ENCODE data around the gene WDR3. TPM values are rescaled to one million over a fixed set of nuclear protein-coding genes. Genes with fewer than 3 reads are reported as not detected.

WDR3 gene
- total and polyA plus RNA-seq, 2 donors (not counting 1 experiment from before 2014, with no cell fraction given), result 5.5 to 18.5 TPM

- ATAC-seq (ENCODE audit: low read depth), result no peak
Observed at GRCh38 chr1:117894078-117894477, 35.5 kb upstream of the WDR3 start.

More at GRCh38 chr1:117894078-117894477, 35.5 kb upstream of the WDR3 start:
- no peak overlapping the region for H3K27ac ChIP-seq (ENCODE audit: low read length in 2 of 2)
- H3K4me3 Mint-ChIP-seq, result no peak overlapping the region
- H3K27me3 Mint-ChIP-seq, result no peaks in the 10 kb centered on the region
- ChIA-PET POLR2A (interaction anchor here (0.6 kb wide), 1 partner anchor 1120 kb away, joined by 3 read pairs; no protein-coding TSS in a partner anchor), CTCF (interaction anchor here (0.7 to 4.9 kb wide), 10 partner anchors 12 to 830 kb away, joined by 3 to 41 read pairs (median 10); no protein-coding TSS in a partner anchor)
- no peaks in the 10 kb centered on the region for H4K20me1 ChIP-seq (ENCODE audit: control insufficient read depth, insufficient read depth, low read length, poor library complexity, severe bottlenecking)
- intact Hi-C loops (cut with micrococcal nuclease), result no loop called here
- no peak overlapping the region for H3K4me3 ChIP-seq (ENCODE audit: control extremely low read depth in 1 of 5, extremely low read depth in 1 of 5, insufficient read depth in 1 of 5, low read depth in 2 of 5, low read length in 4 of 5)
- no peak overlapping the region for H3K27ac Mint-ChIP-seq
- peaks cover 2% of the 10 kb centered on the region for H3K4me1 Mint-ChIP-seq
- H3K79me2 ChIP-seq (ENCODE audit: control insufficient read depth, insufficient read depth, low read length), result no peaks in the 10 kb centered on the region
- no peaks in the 10 kb centered on the region for H3K9me3 ChIP-seq (ENCODE audit: control extremely low read depth in 1 of 3, control insufficient read depth in 2 of 3, insufficient read depth in 1 of 3, low read length in 2 of 3)
- DNase-seq, result no peak
- TF ChIP-seq EZH2 (IDR thresholded peaks at IDR 0.05; ENCODE audit: borderline replicate concordance, insufficient read depth, low read depth, low read length, poor library complexity, severe bottlenecking), result no peak
- TF ChIP-seq CTCF (IDR thresholded peaks at IDR 0.05), result no peak
- H3K27me3 ChIP-seq (replicated peaks in 1 of 4; ENCODE audit: control extremely low read depth in 1 of 4, control insufficient read depth in 3 of 4, insufficient read depth in 4 of 4, low read length in 3 of 4), result no peaks in the 10 kb centered on the region
- H3K9ac ChIP-seq (ENCODE audit: low read length), result no peak overlapping the region
- no CpG with 5 or more reads among the region's 1 CpG for WGBS (ENCODE audit: insufficient coverage)
- H3K4me1 ChIP-seq (ENCODE audit: control insufficient read depth in 2 of 2, insufficient read depth in 2 of 2, low read length in 2 of 2), result no peaks in the 10 kb centered on the region
- H3K9me3 Mint-ChIP-seq (ENCODE audit: insufficient read depth), result no peaks in the 10 kb centered on the region
- no peak overlapping the region for H3K4me2 ChIP-seq (replicated peaks; ENCODE audit: low read depth, low read length, poor library complexity, severe bottlenecking)
- H2AFZ ChIP-seq (ENCODE audit: insufficient read depth, low read depth, low read length, poor library complexity, severe bottlenecking), result no peak overlapping the region
- H3K36me3 ChIP-seq (replicated peaks in 1 of 2; ENCODE audit: control extremely low read depth in 1 of 2, control insufficient read depth in 1 of 2, extremely low read depth in 1 of 2, insufficient read depth in 2 of 2, low read length in 1 of 2), result peaks cover 22 to 27% of the 10 kb centered on the region in 2 experiments
